HL-60 (cell line): Measurements from ENCODE around the gene TTLL11.

Source experiments
- DNase-seq, 2 experiments: peaks; one replicate each; pipeline ENCODE4 v3.0.0-alpha.2; 2010 to 2020; ENCODE audit warnings: low read depth in 1 of 2, low spot score in 1 of 2
- H3K27ac ChIP-seq: fragments of 250-450 bp; sonication (Bioruptor Pico); replicated peaks from 2 replicates; pipeline ENCODE4 v1.5.1; 2020; ENCODE audit warnings: mild to moderate bottlenecking, moderate library complexity
- H3K27me3 ChIP-seq: fragments of 250-450 bp; sonication (Bioruptor Pico); 2 replicates; pipeline ENCODE4 v1.5.1; 2021; ENCODE audit warnings: mild to moderate bottlenecking, moderate library complexity; ENCODE audit not compliant: insufficient read depth, poor library complexity, severe bottlenecking
- H3K4me3 ChIP-seq: replicated peaks from 2 replicates; pipeline ENCODE4 v1.5.1; 2011; ENCODE audit warnings: mild to moderate bottlenecking, control low read depth, low read length; ENCODE audit not compliant: insufficient read depth
- GABPA ChIP-seq: IDR thresholded peaks from 2 replicates; pipeline ENCODE4 v1.6.1; 2012; ENCODE audit warnings: low read depth
- POLR2AphosphoS5 ChIP-seq: IDR thresholded peaks from 2 replicates; pipeline ENCODE4 v1.6.1; 2012; ENCODE audit warnings: low read depth
- SPI1 ChIP-seq: IDR thresholded peaks from 2 replicates; pipeline ENCODE4 v1.6.1; 2012; ENCODE audit warnings: low read depth, mild to moderate bottlenecking, borderline replicate concordance
- TF ChIP-seq, protein P1 (sequence below): IDR thresholded peaks from 2 replicates; pipeline ENCODE4 v1.6.1; 2012; ENCODE audit warnings: low read depth; ENCODE audit not compliant: insufficient replicate concordance
- TF ChIP-seq, protein P2 (sequence below): IDR thresholded peaks from one replicate; pipeline ENCODE4 v1.5.1; 2011; ENCODE audit warnings: low read length, control low read depth, inconsistent platforms; ENCODE audit not compliant: insufficient read depth

The TTLL11 gene

DNA sequence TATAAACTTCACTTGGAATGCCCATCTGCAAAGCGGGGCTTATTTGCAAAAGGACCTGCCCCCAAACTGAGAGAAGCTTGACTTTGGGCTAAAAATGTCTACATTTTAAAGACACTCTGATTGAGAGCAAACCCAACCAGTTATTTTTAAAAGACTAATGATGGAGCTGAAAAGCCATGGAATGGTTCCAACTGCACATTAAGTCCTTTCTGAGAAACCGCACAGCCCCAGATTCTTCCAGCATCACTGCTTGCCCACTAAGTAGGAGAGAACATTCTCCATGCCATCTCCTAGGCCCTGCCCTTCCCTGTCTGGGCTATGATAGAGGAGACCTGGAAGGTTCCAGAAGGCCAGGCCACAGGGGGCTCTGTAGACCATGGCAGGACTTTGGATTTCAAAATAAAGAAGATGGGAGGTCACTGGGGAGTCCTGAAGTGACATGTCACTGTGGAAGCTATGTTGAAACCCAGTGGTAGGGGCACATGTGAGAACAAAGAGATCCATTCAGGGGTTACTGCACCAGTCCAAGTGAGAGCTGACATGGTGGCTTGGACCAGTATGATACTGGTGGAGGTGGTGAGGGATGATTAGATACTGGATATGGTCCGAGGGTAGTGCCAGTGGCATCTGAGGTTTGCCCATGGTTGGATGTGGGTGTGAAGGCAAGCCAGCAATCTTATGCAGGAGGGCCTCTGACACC is 262.5 kb downstream of the TTLL11 start:
- H3K27ac ChIP-seq, result no peak overlapping the region
- no peak overlapping the region for H3K4me3 ChIP-seq
- H3K27me3 ChIP-seq, result no peaks in the 10 kb centered on the region
- no peak for TF ChIP-seq GABPA
- no peak for TF ChIP-seq POLR2AphosphoS5
- TF ChIP-seq, protein P1, sequence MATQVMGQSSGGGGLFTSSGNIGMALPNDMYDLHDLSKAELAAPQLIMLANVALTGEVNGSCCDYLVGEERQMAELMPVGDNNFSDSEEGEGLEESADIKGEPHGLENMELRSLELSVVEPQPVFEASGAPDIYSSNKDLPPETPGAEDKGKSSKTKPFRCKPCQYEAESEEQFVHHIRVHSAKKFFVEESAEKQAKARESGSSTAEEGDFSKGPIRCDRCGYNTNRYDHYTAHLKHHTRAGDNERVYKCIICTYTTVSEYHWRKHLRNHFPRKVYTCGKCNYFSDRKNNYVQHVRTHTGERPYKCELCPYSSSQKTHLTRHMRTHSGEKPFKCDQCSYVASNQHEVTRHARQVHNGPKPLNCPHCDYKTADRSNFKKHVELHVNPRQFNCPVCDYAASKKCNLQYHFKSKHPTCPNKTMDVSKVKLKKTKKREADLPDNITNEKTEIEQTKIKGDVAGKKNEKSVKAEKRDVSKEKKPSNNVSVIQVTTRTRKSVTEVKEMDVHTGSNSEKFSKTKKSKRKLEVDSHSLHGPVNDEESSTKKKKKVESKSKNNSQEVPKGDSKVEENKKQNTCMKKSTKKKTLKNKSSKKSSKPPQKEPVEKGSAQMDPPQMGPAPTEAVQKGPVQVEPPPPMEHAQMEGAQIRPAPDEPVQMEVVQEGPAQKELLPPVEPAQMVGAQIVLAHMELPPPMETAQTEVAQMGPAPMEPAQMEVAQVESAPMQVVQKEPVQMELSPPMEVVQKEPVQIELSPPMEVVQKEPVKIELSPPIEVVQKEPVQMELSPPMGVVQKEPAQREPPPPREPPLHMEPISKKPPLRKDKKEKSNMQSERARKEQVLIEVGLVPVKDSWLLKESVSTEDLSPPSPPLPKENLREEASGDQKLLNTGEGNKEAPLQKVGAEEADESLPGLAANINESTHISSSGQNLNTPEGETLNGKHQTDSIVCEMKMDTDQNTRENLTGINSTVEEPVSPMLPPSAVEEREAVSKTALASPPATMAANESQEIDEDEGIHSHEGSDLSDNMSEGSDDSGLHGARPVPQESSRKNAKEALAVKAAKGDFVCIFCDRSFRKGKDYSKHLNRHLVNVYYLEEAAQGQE, result no peak
- TF ChIP-seq, protein P2, sequence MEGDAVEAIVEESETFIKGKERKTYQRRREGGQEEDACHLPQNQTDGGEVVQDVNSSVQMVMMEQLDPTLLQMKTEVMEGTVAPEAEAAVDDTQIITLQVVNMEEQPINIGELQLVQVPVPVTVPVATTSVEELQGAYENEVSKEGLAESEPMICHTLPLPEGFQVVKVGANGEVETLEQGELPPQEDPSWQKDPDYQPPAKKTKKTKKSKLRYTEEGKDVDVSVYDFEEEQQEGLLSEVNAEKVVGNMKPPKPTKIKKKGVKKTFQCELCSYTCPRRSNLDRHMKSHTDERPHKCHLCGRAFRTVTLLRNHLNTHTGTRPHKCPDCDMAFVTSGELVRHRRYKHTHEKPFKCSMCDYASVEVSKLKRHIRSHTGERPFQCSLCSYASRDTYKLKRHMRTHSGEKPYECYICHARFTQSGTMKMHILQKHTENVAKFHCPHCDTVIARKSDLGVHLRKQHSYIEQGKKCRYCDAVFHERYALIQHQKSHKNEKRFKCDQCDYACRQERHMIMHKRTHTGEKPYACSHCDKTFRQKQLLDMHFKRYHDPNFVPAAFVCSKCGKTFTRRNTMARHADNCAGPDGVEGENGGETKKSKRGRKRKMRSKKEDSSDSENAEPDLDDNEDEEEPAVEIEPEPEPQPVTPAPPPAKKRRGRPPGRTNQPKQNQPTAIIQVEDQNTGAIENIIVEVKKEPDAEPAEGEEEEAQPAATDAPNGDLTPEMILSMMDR, result no peak
- no peak for TF ChIP-seq SPI1
- no peak for DNase-seq

DNA sequence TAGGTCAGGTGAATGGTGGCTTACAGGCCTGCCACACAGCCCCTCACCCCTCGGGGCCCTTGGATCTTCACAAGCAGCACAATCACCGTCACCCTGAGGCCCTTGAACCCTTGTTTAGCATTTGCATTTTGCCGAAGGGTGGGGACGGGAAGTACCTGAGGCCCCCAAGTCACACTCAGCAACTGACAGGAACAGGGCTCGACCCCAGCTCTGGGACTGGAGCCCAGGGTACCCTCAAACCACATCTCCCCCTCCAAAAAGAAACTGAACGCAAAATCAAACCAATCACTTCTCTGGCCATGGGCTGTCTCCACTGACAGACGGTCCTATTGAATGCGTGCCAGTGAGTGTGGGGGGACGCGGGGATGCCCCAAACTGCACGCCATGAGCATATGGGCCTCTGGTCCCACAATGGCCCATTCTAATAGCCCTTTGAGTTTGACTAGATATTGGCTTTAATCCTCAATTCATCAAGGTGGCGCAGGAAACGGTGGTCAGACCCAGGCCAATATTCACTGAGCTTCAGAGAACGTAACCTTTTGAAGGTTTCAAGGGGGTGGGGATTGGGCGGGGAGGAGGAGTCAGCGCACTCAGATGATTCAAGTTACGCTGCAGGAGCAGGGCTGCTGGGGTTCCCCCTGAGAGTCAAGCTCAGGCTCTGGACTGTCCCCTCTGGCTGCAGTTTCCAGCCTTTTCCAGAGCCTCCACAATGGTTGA is 265.7 kb downstream of the TTLL11 start:
- Histone ChIP-seq H3K27me3 (no peaks in the 10 kb centered on the region), H3K4me3 (no peak overlapping the region), H3K27ac (no peak overlapping the region)
- no peak for TF ChIP-seq GABPA
- TF ChIP-seq, protein P1, result no peak
- no peak for TF ChIP-seq SPI1
- TF ChIP-seq, protein P2, result no peak
- no peak for TF ChIP-seq POLR2AphosphoS5
- no peak for DNase-seq

DNA sequence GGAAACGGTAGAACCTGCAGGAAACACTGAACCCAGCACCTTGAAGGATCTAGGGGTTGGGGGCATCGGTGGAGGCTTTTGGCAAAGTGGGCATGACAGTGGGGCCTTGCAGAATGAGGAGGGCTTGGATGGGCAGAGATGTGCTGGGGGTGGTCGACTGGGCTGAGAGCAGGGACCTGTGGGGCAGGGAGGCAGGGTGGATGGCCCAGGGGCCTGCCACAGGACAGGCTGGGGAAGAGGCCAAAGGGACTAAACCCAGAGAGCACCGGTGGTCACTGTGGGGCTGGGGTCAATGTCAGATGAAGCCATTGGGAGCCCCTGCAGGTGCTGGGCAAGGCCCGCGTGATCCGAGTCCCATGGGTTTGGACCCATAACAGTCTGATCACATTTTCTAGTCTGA is 266.4 kb downstream of the TTLL11 start:
- DNase-seq, result no peak
- Histone ChIP-seq H3K4me3 (no peak overlapping the region), H3K27me3 (no peaks in the 10 kb centered on the region), H3K27ac (no peak overlapping the region)
- no peak for TF ChIP-seq GABPA
- TF ChIP-seq POLR2AphosphoS5, result no peak
- TF ChIP-seq, protein P1, result no peak
- TF ChIP-seq SPI1, result no peak
- TF ChIP-seq, protein P2, result no peak
